Stimulated activated CD8-positive, alpha-beta memory T cell treated with anti-CD3 and anti-CD28 coated beads, Interleukin-15, amount 100 ng/mL, for 4 hours (primary cell): ENCODE data around the gene TRAPPC2L.
"Not testable (repeated sequence)": the region's sequence is repeated elsewhere in the genome, so short reads cannot be mapped to it uniquely, and the experiment has no call there.

Experiments used
- DNase-seq, 2 donors: peaks; one replicate each; pipeline ENCODE4 v3.0.0-alpha.2; 2020; ENCODE audit warnings: low read depth in 2 of 2

Gene TRAPPC2L

DNA sequence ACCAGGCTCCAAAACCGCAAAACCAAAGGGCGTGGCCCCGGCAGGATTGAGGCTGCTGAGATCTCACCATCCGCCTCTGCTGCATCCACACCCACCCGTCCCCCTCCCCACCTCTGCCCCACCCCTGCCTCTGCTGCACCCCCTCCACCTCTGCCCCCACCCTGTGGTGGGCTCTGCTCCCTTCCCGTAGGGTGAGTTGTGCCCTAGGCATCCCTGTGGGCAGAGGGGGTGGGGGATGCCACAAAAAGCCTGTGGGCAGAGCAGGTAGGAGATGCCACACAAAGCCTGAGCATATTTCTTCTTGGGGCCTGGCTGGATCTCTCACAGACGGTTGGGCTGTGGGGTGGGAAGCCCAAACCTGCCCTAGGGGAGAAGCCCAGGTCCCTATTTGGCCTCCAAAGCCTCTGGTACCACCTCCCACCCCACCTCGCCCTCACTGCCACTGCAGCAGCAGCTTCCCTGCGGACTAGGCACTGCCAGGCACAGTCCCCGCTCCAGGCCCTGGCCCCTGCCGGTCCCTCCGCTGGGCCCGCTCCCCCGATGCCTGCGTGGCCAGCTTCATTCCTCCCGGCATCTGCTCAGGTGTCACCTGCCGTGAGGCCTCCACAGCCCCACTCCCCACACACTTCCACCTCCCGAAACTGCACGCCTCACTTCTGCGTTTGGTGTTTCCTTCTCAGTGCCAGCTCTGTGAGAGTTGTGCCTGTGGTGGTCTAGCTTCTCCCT is 20.8 kb downstream of the TRAPPC2L start:
- no peak for DNase-seq

DNA sequence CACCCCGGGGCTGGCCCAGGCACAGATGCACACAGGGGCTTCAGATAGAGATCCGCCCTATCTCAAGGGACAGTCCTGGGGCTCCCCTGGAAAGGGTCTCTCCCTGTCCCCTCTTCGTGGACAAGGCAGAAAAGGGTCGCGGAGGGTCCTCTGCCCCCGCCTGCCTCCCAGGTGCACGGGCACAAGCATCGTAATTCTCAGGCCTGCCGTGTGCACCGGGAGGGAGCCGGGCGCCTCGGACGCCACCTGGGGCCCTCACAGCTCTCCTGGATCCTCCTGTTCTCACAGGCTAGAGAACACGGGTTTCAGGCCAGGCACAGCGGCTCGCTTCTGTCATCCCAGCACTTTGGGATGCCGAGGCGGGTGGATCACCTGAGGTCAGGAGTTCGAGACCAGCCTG is 21.4 kb downstream of the TRAPPC2L start:
- no peak for DNase-seq

DNA sequence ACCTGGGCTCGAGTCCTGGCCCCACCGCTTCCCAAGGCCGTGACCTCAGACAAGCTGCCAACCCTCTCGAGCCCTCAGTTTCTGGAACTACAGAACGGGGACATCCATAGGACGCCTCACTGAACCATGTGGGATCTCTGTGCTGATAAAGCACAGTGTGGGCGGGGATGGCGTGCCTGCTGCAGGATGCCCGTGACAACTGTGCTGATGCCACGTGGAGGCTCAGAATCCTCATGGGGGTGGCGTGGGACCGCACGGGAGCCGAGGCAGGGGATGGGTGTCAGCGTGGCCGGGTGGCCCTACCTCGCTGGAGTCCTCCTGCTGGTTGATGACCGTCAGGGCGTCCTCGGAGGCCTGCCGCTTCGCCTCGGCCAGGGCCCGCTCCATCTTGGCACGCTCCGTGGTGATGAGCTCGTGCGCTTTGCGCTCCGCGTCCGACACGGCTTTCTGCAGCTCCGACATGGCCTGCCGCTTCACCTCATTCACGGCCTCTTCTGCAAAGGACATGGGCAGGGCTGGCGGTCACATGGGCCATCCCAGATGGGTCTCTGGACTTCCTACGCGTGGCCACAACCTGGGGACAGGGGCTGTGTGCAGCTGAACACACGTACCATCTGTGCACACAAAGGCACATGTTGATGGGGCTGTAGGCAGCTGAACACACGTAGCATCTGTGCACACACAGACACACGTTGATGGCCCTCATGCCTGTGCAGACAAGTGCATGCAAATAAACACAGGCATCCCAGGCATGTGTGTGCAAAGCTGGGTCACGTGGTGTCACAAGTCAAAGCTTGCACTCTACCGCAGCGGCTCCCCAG is 22.2 kb downstream of the TRAPPC2L start:
- no peak for DNase-seq

DNA sequence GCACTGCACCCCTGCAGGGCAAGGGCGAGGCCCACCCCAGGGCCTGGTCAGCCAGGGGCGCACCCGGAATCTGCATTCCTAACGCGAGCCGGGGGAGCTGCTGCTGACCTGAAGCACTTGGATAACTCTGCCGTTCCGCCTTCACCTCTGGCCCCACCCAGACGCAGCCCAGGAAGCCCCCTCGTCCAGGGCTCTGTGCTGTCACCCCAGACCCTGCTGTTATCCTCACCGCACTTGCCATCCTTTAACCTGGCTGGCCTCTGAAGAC is 22.8 kb downstream of the TRAPPC2L start:
- DNase-seq: no peak

DNA sequence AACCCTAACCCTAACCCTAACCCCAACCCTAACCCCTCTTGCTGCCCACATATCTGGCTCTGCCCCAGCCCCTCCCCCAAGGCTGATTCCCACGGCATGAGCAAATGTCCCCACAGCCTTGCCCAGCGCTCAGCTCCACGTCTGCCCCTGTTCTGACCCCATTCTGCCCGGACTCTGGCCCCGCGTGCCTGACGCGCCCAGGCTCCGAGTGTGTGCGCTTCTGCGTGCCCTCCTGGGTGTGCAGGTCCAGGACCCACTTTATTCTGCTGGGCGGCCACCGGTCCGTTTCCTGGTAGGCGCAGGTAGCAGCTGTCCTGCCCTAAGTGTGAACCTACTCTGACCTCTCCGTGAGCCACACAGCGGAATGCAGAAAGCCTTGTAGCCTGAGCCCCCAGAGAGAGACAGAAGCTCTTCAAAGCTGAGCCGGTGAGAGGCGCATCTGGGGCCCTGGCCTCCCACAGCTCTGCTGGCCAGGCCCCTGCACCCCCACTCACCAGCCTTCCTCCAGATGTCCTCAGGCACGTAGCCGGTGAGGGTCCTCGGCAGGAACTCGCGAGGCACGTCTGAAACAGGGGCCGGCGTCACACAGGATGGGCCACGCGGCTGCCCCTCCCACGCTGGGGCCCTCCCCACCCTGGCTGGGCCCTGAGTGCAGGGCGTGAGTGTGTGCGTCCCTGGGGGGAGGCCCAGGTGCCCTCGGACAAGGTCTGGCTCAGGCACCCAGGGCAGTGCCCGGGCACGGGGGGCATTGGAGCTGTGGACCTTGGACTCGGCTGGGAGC is 23.5 kb downstream of the TRAPPC2L start:
- no peak for DNase-seq

DNA sequence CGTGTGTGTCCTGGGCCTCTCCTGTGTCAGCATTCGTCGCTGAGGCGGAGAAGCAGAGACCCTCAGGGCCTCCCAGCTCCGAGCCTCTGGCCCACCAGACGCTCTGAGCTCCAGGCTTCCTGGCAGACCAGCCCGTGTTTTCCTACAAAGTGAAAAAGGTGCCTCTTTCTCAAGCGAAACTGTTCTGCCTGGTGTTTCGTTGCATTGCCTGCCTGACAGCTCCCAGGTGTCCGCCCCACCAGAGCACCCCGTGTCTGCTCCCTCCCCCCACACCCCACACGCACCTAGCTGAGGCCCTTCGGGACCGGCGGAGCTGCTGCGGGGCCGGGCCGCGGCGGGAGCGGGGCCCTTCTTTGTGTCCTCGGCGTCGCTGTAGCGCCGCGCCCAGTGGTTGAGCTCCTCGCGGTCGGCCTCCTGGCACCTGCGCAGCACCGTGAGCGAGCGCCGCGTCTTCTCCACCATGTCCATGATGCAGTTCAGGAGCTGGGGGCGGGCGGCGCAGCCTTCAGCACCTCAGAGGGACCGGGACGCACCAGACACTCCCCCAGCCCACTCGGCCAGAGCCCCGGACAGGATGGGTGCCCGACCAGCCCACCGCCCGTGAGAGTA is 24.2 kb downstream of the TRAPPC2L start:
- DNase-seq: no peak

DNA sequence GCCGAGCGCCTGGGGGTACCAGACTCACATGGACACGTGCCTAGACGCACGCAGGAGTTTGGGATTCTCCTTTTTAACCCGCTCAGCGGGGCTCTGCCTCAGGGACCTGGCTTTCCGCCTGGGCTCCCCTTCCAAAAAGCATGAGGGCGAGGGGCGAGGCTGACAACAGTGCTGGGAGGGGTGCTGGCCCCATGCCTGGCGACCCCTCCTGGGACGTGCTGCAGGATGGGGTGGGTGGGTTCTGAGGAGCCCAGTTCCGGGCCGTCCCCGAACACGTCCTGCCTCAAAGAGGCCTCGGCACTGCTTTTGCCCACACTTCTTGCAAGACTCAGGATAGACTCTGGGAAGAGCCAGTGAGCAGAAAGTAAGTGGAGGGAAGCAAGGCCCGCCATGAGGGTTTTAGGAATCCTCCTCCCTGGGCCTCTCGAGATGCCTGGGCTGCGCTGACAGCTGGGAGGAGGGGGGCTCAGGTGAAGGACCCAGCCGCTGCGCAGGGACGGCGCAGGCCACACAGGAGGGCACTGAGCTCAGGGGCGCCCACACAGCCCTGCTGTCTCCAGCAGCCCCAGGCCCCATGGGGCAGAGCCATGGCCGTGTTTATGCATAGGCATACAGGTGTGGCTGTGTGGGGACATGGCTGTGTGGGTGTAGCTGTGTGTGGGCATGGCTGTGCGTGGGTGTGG is 24.9 kb downstream of the TRAPPC2L start:
- DNase-seq: no peak

DNA sequence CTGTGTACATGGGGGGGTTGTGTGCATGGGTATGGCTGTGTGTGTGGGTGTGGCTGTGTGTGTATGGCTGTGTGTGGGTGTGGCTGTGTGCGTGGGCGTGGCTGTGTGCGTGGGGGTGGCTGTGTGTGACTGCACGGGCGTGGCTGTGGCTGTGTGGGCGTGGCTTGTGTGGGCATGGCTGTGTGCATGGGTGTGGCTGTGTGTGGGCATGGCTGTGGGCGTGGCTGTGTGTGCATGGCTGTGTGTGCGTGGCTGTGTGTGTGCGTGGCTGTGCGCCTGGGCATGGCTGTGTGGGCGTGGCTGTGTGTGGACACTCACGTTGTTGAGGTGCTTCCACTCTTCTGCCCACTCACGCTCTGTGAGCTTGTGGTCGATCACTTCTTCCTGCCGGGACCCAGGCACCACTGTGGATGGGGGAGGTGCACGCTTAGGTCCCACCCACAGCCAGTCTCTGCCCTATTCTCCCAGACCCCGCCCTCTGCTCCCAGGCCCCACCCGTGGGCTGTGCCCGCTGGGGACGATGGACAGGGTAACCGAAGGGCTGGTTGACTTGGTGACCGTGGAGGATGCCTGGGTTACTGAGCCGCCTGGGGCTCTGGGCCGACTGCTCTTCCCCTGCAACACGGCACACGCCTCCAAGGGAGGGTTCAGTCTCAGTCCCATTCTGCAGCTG is 25.6 kb downstream of the TRAPPC2L start:
- DNase-seq: peak in 1 of 2 donors; percentile 3

DNA sequence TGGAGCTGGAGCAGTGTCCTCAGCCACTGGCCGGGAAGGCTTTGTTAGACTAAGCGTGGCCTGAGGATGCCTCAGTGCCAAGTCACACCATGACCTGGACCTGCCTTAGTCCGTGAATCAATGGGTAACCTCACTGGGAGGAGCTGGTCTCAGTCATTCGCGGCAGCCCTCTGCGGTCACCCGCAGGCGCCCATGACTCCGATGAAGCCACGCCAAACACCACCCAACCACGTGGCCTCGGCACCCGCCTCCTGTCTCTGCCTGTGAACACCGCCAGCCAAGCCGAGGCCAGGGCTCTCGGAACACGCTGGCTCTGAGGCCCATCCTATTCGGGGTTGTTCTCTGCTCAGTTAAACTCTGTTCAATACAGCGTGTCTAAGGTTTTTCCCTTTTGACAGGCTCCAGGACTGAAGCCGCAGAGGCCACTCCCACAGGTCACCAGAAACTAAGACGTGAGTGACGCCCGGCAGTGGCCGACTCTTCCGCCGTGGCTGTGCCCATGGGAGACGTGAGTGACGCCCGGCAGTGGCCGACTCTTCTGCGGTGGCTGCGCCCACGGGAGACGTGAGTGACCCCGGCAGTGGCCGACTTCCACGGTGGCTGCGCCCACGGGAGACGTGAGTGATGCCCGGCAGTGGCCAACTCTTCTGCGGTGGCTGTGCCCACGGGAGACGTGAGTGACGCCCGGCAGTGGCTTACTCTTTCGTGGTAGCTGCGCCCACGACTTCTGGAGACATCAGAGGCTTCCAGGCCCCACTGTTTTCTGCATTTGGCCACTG is 26.4 kb downstream of the TRAPPC2L start:
- no peak for DNase-seq

DNA sequence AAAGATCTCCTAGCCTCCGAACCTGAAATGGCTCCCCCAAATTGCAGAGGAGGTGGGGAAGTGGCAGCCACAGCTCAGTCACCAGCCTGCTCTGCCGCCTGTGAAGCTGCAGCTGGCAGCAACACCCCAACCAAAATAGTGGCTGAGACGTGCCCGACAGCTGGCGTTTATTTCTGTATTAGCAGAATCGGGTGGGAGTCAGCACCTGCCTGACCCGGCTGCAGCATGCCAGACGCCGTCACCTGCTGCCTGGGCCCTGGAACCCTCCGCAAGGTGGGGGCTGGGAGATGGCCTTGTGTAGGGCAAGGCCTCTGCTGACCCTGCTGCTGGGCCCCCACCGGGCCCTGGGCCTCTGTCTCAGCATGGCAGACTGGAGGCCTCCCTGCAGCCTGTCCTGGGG is 27.0 kb downstream of the TRAPPC2L start:
- DNase-seq: no peak

DNA sequence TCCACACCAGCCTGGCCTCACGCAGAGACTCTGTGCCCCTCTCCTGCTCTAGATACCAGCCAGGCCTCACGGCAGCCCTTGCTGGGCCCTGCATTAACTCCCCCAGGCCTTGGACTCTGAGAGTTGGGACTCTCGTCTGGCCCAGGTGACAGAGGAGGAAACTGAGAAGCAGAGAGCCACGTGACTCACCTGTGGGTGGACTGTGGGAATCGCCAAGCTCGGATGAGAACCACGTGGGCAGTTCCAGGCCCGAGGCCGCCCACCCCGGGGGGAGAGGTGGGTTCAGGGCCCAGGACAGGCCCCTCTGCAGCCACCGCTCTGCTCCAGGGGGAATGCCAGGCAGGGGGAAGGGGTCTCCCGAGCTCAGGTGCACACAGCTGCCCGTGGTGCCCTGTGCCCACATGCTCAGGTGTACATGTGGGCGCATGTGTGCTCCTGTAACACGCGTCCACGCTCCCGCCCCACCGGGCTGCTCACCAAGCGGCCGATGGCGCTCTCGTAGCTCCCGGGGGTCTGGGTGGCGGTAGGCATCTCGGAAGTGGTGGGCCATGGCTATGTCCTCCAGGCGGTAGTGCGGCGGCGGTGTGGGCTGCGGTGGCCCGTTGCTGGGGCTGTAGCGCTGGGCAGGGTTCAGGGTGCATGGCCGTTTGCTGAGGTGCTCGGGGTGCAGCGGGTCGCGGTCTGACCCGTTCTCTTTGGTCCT is 27.8 kb downstream of the TRAPPC2L start:
- DNase-seq: no peak

DNA sequence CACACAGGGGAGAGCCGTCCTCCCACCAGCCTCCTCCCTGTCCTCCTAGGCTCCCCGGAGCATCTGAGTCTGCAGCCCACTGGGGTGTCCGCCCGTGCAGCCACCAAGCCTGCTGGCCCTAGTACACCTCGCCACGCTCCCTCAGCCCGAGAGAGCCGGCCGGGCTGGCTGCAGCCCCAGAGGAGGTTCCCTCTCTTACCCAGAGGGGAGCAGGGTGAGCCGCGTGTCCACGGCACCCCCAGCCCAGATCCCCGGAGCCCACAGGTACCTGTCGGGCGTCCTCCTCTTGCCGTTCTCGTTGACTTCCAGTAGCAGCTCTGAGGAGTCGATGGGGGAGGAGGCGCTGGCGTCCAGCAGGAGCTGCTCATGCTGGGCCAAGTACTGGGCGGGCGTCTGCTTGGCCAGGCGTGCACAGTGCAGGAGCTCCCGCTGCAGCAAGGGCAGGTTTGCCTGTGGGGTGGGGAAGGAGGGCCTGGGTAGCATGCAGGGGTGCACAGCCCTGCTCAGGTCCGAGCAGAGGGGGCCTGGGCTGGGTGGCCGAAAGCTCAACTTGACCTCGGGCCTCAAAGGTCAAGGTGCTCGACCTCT is 28.9 kb downstream of the TRAPPC2L start:
- no peak for DNase-seq

DNA sequence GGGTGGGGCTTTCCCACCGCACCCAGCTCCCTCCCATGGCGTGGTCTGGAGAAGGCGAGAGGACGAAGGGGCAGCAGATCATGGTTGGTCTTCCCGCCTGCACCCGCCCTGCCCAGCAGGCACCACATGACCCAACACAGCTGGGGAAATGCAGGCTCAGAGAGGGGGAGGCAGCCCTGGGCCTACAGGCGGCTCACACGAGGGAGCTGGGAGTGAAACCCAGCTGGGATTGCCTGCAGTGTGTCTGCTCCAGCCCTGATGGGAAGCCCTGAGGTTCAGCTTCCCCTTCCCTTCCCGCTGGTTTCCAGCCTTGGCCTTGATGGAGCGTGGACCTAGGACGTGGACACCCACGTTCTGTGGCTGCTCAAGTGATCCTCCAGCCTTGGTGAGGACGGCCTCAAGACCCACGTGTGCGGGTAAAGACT is 29.5 kb downstream of the TRAPPC2L start:
- no peak for DNase-seq

DNA sequence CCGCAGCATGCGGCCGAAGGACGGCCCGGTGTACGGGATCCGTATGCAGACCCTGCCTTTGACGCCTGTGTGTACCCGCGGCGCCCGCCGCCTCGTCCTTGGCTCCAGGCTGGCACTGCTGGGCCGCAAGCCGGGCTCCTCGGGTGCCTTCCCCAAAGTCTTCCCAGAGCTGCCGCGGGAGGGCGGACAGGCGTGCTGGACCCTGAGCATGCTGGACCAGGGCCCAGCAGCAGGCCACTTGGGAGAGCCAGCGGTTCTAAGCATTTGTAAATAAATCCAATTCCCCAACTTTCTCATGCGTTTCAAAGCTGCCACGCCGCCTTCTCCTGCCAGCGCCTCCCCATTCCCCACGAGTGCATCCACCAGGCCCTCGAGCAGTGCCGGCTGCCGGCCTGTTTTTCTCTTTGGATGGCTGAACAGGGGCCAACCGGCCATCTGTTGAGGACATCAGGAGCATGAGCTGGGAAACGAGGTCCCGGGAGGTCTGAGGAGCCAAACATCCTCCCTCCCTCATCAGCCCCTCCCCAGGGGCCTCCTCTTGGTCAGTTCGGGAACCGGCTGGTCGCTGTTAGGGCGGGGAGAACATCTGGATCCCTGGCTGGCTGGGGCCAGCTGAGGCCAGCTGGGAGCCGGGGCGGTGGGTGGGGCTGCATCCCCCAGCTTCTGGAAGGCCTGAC is 30.1 kb downstream of the TRAPPC2L start:
- DNase-seq: no peak

DNA sequence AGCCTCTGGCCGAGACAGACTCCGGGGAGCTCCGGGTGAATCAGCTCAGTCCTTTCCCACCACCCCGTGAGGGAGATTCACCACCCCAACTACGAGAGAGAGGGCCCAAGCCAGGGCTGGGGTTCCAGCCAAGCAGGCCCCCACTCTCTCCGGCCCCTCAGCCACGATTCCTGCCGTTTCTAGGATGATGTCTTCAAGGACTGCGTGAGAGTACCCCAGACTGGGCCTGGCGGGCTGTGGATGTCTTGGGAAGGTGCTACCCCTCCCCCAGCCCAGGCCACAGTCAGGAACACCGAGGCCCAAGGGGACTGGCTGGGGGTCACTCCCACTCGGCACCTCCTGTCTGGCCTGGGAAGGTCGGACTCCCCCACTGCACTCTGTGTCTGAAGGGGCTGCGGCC is 31.1 kb downstream of the TRAPPC2L start:
- no peak for DNase-seq

DNA sequence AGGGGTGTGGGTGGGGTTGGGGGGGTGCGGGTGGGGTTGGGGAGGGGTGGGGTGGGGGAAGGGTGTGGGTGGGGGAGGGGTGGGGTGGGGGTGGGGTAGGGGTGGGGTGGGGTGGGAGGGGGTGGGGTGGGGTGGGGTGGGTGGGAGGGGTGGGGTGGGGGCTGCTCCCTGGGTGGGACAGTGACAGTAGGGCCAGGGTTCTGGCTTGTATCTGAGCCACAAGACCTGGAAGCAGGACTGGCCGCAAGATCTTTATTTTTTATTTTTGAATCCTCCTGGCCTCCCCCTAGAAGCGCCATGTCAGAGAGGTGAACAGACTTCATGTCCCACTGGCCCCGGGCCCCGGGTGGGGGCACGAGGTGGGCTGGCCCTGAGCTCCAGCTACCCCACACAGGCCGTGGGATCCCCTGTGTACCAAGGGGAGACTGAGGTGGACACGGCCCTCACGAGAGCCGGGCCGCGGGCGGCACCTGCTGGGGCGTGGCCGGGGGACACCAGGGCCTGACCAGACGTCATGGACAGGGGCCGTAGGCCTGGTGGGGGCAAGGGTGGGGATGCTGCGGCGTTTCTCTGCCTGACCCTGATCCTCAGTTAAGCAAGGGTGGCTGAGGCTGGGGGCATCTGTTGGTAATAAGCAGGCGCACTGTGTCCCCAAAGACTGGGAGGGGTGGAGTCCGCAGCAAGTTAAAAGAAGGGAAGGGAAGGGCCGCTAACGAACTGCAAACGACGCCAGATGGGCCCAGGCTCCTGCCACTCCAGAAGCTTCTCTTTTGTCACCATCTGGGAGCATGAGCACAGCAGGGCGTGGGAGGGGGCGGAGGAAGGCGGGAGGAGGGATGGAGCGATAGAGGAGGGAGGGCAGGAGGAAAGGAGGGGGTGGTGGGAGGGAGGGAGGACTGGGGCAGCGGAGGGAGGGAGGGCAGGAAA is 31.8 kb downstream of the TRAPPC2L start:
- DNase-seq: no peak

DNA sequence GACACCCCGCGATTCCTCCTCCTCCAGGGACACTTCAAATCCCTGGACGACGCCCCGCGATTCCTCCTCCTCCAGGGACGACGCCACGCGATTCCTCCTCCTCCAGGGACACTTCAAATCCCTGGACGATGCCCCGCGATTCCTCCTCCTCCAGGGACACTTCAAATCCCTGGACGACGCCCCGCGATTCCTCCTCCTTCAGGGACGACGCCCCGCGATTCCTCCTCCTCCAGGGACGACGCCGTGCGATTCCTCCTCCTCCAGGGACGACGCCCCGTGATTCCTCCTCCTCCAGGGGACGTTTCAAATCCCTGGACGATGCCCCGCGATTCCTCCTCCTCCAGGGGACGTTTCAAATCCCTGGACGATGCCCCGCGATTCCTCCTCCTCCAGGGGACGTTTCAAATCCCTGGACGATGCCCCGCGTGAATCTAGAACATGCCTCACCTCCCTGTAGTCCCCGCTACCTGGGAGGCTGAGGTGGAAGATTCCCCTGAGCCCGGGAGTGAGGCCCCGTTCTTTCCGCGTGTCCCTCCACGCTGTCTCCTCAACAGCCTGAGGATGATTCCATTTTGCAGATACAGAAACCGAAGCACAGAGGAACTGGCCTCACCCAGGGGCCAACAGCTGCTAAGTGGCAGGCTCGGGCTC is 32.9 kb downstream of the TRAPPC2L start:
- DNase-seq: not testable (repeated sequence)
